Measurements from ENCODE around the gene F11R. TPM values are rescaled to one million over a fixed set of nuclear protein-coding genes. Genes with fewer than 3 reads are reported as not detected.

The F11R gene
- total and polyA plus RNA-seq, 2 donors (not counting 1 experiment from before 2014, with no cell fraction given) = 16.4 to 17.3 TPM

DNA sequence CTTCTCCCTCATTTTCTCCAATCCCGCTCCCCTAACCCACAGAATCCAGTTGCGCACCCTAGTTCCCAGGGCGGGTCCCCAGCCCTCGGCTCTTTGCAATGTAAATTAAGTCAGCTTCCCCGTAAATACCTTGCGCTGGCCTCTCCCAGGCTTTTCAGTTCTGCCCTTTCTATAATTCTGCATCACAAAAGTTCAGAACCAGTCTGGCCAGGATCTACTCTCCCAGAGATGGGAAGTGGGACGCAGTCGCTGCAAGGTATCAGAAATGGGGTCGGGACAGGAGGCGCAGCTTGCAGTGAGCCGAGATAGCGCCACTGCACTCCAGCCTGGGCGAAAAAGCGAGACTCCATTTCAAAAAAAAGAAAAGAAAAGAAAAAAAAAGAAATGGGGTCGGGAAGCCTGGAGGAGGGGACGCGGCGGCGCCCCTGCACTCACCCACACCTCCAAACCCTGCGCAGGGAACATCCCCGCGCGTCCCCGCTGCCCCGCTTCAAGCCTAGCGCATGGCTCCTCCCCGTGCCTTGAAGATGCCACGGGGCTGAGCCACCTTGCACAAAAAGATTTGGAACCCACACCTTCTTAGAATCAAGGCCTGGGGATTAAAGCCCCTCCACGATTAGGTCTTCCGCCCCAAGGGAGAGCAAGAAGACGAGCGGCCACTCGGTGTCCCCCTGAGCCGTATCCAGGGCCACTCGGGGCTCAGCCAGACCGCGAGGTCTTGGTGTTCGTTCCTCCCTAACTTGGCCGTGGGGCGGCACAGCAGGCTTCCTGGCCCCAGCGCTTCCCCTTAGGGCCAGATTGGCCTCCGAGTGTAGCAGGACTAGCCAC, 39.2 kb downstream of the F11R start:
- no peak overlapping the region for H3K27ac Mint-ChIP-seq
- WGBS (ENCODE audit: insufficient coverage) = 4% methylated on average over 38 of the region's 42 CpGs
- Histone ChIP-seq H3K79me2 (ENCODE audit: control insufficient read depth, insufficient read depth, low read length) (no peaks in the 10 kb centered on the region), H4K20me1 (ENCODE audit: control insufficient read depth, insufficient read depth, low read length, poor library complexity, severe bottlenecking) (no peaks in the 10 kb centered on the region), H3K36me3 (replicated peaks in 1 of 2; ENCODE audit: control extremely low read depth in 1 of 2, control insufficient read depth in 1 of 2, extremely low read depth in 1 of 2, insufficient read depth in 2 of 2, low read length in 1 of 2) (no peaks in the 10 kb centered on the region), H3K9me3 (ENCODE audit: control extremely low read depth in 1 of 3, control insufficient read depth in 2 of 3, insufficient read depth in 1 of 3, low read length in 2 of 3) (no peaks in the 10 kb centered on the region), H3K9ac (ENCODE audit: low read length) (peak overlapping the region; percentile 42), H3K4me3 (ENCODE audit: control extremely low read depth in 1 of 5, extremely low read depth in 1 of 5, insufficient read depth in 1 of 5, low read depth in 2 of 5, low read length in 4 of 5) (peak overlapping the region; percentile 4 to 53 (median 37)), H2AFZ (ENCODE audit: insufficient read depth, low read depth, low read length, poor library complexity, severe bottlenecking) (peak overlapping the region; percentile 65), H3K4me1 (ENCODE audit: control insufficient read depth in 2 of 2, insufficient read depth in 2 of 2, low read length in 2 of 2) (peaks cover 11 to 13% of the 10 kb centered on the region in 2 donors), H3K27me3 (replicated peaks in 1 of 4; ENCODE audit: control extremely low read depth in 1 of 4, control insufficient read depth in 3 of 4, insufficient read depth in 4 of 4, low read length in 3 of 4) (peaks cover 0 to 19% (median 9%) of the 10 kb centered on the region in 4 experiments), H3K27ac (ENCODE audit: low read length in 2 of 2) (no peak overlapping the region), H3K4me2 (replicated peaks; ENCODE audit: low read depth, low read length, poor library complexity, severe bottlenecking) (peak overlapping the region; percentile 80)
- H3K27me3 Mint-ChIP-seq = peaks cover 29% of the 10 kb centered on the region
- TF ChIP-seq, protein P1, sequence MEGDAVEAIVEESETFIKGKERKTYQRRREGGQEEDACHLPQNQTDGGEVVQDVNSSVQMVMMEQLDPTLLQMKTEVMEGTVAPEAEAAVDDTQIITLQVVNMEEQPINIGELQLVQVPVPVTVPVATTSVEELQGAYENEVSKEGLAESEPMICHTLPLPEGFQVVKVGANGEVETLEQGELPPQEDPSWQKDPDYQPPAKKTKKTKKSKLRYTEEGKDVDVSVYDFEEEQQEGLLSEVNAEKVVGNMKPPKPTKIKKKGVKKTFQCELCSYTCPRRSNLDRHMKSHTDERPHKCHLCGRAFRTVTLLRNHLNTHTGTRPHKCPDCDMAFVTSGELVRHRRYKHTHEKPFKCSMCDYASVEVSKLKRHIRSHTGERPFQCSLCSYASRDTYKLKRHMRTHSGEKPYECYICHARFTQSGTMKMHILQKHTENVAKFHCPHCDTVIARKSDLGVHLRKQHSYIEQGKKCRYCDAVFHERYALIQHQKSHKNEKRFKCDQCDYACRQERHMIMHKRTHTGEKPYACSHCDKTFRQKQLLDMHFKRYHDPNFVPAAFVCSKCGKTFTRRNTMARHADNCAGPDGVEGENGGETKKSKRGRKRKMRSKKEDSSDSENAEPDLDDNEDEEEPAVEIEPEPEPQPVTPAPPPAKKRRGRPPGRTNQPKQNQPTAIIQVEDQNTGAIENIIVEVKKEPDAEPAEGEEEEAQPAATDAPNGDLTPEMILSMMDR (IDR thresholded peaks at IDR 0.05) = no peak
- no peak for TF ChIP-seq EZH2 (IDR thresholded peaks at IDR 0.05; ENCODE audit: borderline replicate concordance, insufficient read depth, low read depth, low read length, poor library complexity, severe bottlenecking)
- H3K4me3 Mint-ChIP-seq = peak overlapping the region; percentile 75
- DNase-seq (peak; percentile 39), ATAC-seq (ENCODE audit: low read depth) (peak; percentile 41)
- H3K9me3 Mint-ChIP-seq (ENCODE audit: insufficient read depth) = no peaks in the 10 kb centered on the region
- intact Hi-C loops (cut with micrococcal nuclease) = no loop called here
- ChIA-PET POLR2A (no interaction called here), CTCF (interaction anchor here (0.5 kb wide), 1 partner anchor 9 kb away, joined by 3 read pairs; no protein-coding TSS in a partner anchor)
- H3K4me1 Mint-ChIP-seq = peaks cover 11% of the 10 kb centered on the region

- H3K27me3 ChIP-seq (replicated peaks in 1 of 4; ENCODE audit: control extremely low read depth in 1 of 4, control insufficient read depth in 3 of 4, insufficient read depth in 4 of 4, low read length in 3 of 4) = peaks cover 0 to 19% (median 9%) of the 10 kb centered on the region in 4 experiments
- H3K79me2 ChIP-seq (ENCODE audit: control insufficient read depth, insufficient read depth, low read length) = no peaks in the 10 kb centered on the region
- H3K4me1 ChIP-seq (ENCODE audit: control insufficient read depth in 2 of 2, insufficient read depth in 2 of 2, low read length in 2 of 2) = peaks cover 11 to 13% of the 10 kb centered on the region in 2 donors
- H3K9me3 ChIP-seq (ENCODE audit: control extremely low read depth in 1 of 3, control insufficient read depth in 2 of 3, insufficient read depth in 1 of 3, low read length in 2 of 3) = no peaks in the 10 kb centered on the region
- Mint-ChIP-seq H3K4me1 (peaks cover 11% of the 10 kb centered on the region), H3K27ac (no peak overlapping the region), H3K4me3 (no peak overlapping the region), H3K27me3 (peaks cover 37% of the 10 kb centered on the region), H3K9me3 (ENCODE audit: insufficient read depth) (no peaks in the 10 kb centered on the region)
- no peak overlapping the region for H3K9ac ChIP-seq (ENCODE audit: low read length)
- no peak overlapping the region for H3K4me3 ChIP-seq (ENCODE audit: control extremely low read depth in 1 of 5, extremely low read depth in 1 of 5, insufficient read depth in 1 of 5, low read depth in 2 of 5, low read length in 4 of 5)
- intact Hi-C loops (cut with micrococcal nuclease) = no loop called here
- no peak overlapping the region for H2AFZ ChIP-seq (ENCODE audit: insufficient read depth, low read depth, low read length, poor library complexity, severe bottlenecking)
- DNase-seq (no peak), ATAC-seq (ENCODE audit: low read depth) (no peak)
- CTCF ChIA-PET = interaction anchor here (0.9 to 2.2 kb wide), 3 partner anchors 11 to 148 kb away, joined by 3 to 7 read pairs (median 3); no protein-coding TSS in a partner anchor
- H4K20me1 ChIP-seq (ENCODE audit: control insufficient read depth, insufficient read depth, low read length, poor library complexity, severe bottlenecking) = no peaks in the 10 kb centered on the region
- H3K27ac ChIP-seq (ENCODE audit: low read length in 2 of 2) = no peak overlapping the region
- TF ChIP-seq, protein P1 (IDR thresholded peaks at IDR 0.05) = no peak
- no peak for TF ChIP-seq EZH2 (IDR thresholded peaks at IDR 0.05; ENCODE audit: borderline replicate concordance, insufficient read depth, low read depth, low read length, poor library complexity, severe bottlenecking)
- POLR2A ChIA-PET = no interaction called here
- WGBS (ENCODE audit: insufficient coverage) = no CpG with 5 or more reads among the region's 2 CpGs
- H3K36me3 ChIP-seq (replicated peaks in 1 of 2; ENCODE audit: control extremely low read depth in 1 of 2, control insufficient read depth in 1 of 2, extremely low read depth in 1 of 2, insufficient read depth in 2 of 2, low read length in 1 of 2) = no peaks in the 10 kb centered on the region
- H3K4me2 ChIP-seq (replicated peaks; ENCODE audit: low read depth, low read length, poor library complexity, severe bottlenecking) = no peak overlapping the region
Measured at GRCh38 chr1:160979286-160979685, 41.7 kb downstream of the F11R start.
